ENCODE results near the gene TMCO6. TPM values are rescaled to one million over a fixed set of nuclear protein-coding genes. Genes with fewer than 3 reads are reported as not detected.

TMCO6 gene
- polyA plus RNA-seq (2012; ENCODE audit: insufficient read length, low read depth): 15.3 TPM

- TF ChIP-seq FOXP2 (optimal IDR thresholded peaks at IDR 0.05; ENCODE audit: borderline replicate concordance, extremely low read depth, extremely low read length, insufficient read depth) (peak; percentile 37), POLR2AphosphoS5 (IDR thresholded peaks at IDR 0.05; ENCODE audit: low read depth, low read length) (peak; percentile 94), TAF1 (IDR thresholded peaks at IDR 0.05; ENCODE audit: borderline replicate concordance, insufficient read depth, low read length) (peak; percentile 74; the same call in 1 of the 2 replicates), REST (IDR thresholded peaks at IDR 0.05; ENCODE audit: insufficient read depth in 1 of 2, low read depth in 2 of 2, low read length in 2 of 2) (0 out of 4 replicates have a peak, but pooled peaks of 1 of the 2 experiments have one; percentile 16), SIN3A (IDR thresholded peaks at IDR 0.05; ENCODE audit: borderline replicate concordance, insufficient read depth, low read length) (0 out of 2 replicates have a peak, but pooled peaks have one; percentile 10)
These were observed at the start of gene TMCO6 for GRCh38 chr5:140639148-140639981. Gene TMCO6 (plus strand): TSS chr5:140639451. CDS start chr5:140639528, 77 bp downstream.

GRCh38 chr5:140590861-140591260, 48.4 kb upstream of the TMCO6 start:
- TF ChIP-seq REST (IDR thresholded peaks at IDR 0.05; ENCODE audit: insufficient read depth in 1 of 2, low read depth in 2 of 2, low read length in 2 of 2): no peak
- no peak for TF ChIP-seq FOXP2 (optimal IDR thresholded peaks at IDR 0.05; ENCODE audit: borderline replicate concordance, extremely low read depth, extremely low read length, insufficient read depth)
- no peak for TF ChIP-seq SIN3A (IDR thresholded peaks at IDR 0.05; ENCODE audit: borderline replicate concordance, insufficient read depth, low read length)
- TF ChIP-seq POLR2AphosphoS5 (IDR thresholded peaks at IDR 0.05; ENCODE audit: low read depth, low read length): no peak
- no peak for TF ChIP-seq TAF1 (IDR thresholded peaks at IDR 0.05; ENCODE audit: borderline replicate concordance, insufficient read depth, low read length)

GRCh38 chr5:140591747-140592372, 47.4 kb upstream of the TMCO6 start:
- TF ChIP-seq TAF1 (IDR thresholded peaks at IDR 0.05; ENCODE audit: borderline replicate concordance, insufficient read depth, low read length) (no peak), POLR2AphosphoS5 (IDR thresholded peaks at IDR 0.05; ENCODE audit: low read depth, low read length) (no peak), FOXP2 (optimal IDR thresholded peaks at IDR 0.05; ENCODE audit: borderline replicate concordance, extremely low read depth, extremely low read length, insufficient read depth) (no peak), SIN3A (IDR thresholded peaks at IDR 0.05; ENCODE audit: borderline replicate concordance, insufficient read depth, low read length) (no peak), REST (IDR thresholded peaks at IDR 0.05; ENCODE audit: insufficient read depth in 1 of 2, low read depth in 2 of 2, low read length in 2 of 2) (no peak)

- no peak for TF ChIP-seq SIN3A (IDR thresholded peaks at IDR 0.05; ENCODE audit: borderline replicate concordance, insufficient read depth, low read length)
- TF ChIP-seq POLR2AphosphoS5 (IDR thresholded peaks at IDR 0.05; ENCODE audit: low read depth, low read length): no peak
- no peak for TF ChIP-seq TAF1 (IDR thresholded peaks at IDR 0.05; ENCODE audit: borderline replicate concordance, insufficient read depth, low read length)
- no peak for TF ChIP-seq FOXP2 (optimal IDR thresholded peaks at IDR 0.05; ENCODE audit: borderline replicate concordance, extremely low read depth, extremely low read length, insufficient read depth)
- no peak for TF ChIP-seq REST (IDR thresholded peaks at IDR 0.05; ENCODE audit: insufficient read depth in 1 of 2, low read depth in 2 of 2, low read length in 2 of 2)
These were observed 45.1 kb upstream of the TMCO6 start for GRCh38 chr5:140594169-140594568.
